Ovary (tissue), 9 donors: ENCODE data around the gene LSAMP. TPM values are rescaled to one million over a fixed set of nuclear protein-coding genes. Genes with fewer than 3 reads are reported as not detected.

ENCODE experiments used
- DNase-seq, 5 donors: peaks; one replicate each; pipeline ENCODE4 v3.0.0-alpha.2; 2019 to 2020
- H3K27ac ChIP-seq, 2 donors: fragments of 200-600 bp; one replicate each; pipeline versions ENCODE4 v1.5.1 to v1.8.0; 2019 to 2022
- H3K27me3 ChIP-seq: fragments of 200-600 bp; one replicate; pipeline ENCODE4 v1.8.0; 2022
- H3K36me3 ChIP-seq: fragments of 200-600 bp; sonication (generic); one replicate; pipeline ENCODE4 v1.5.1; 2019
- H3K4me1 ChIP-seq: one replicate; pipeline ENCODE4 v1.8.1; 2013; ENCODE audit warnings: mild to moderate bottlenecking, moderate library complexity; ENCODE audit not compliant: insufficient read depth
- H3K4me3 ChIP-seq: fragments of 200-600 bp; sonication (generic); one replicate; pipeline ENCODE4 v1.5.1; 2017
- H3K9me3 ChIP-seq, 2 donors: fragments of 200-600 bp in 1 of 2; sonication (generic) in 1 of 2; one replicate each; pipeline versions ENCODE4 v1.5.1 to v1.8.1; 2013 to 2019; ENCODE audit warnings: mild to moderate bottlenecking in 1 of 2, moderate library complexity in 1 of 2
- CTCF ChIP-seq, 3 donors: fragments of 450-650 bp in 2 of 3; fragments of 200-600 bp in 1 of 3; IDR thresholded peaks; one replicate each; pipeline versions ENCODE4 v1.5.1 to v1.8.0; 2016 to 2022; ENCODE audit warnings: antibody characterized with exemption in 3 of 3, mild to moderate bottlenecking in 1 of 3
- EP300 ChIP-seq: sonication (generic); formaldehyde crosslinking; IDR thresholded peaks from one replicate; pipeline ENCODE4 v1.6.1; 2017; ENCODE audit warnings: antibody characterized with exemption
- POLR2A ChIP-seq: fragments of 450-650 bp; IDR thresholded peaks from one replicate; pipeline ENCODE4 v1.6.1; 2017; ENCODE audit warnings: antibody characterized with exemption, mild to moderate bottlenecking, moderate library complexity
- WGBS, 3 donors: extraction: QIAGEN DNeasy Blood & Tissue Kit in 1 of 3; methylation state at CpG; one replicate each; pipeline versions ENCODE4 v1.1.5 to v1.1.7; 2013 to 2017; 5-methylcytosine and 5-hydroxymethylcytosine counted together
- intact Hi-C, 4 donors: fragments of 100-400 bp; cut with DNase I; formaldehyde crosslinking; loops; one replicate each; pipeline versions ENCODE4 v1.11.0 to v1.15.1; 2022 to 2023
- polyA plus RNA-seq, 2 donors: library from polyadenylated mRNA; stranded (reverse); fragments of 200-250 nt in 1 of 2; fragments of 350-450 nt in 1 of 2; fragmentation: Illumina TruSeq in 1 of 2; extraction: RNeasy Lipid Tissue Mini Kit (QIAGEN cat#74804) in 1 of 2; gene quantifications; one replicate each; pipeline ENCODE4 v1.2.3, GENCODE V29; 2013 to 2014
- total RNA-seq, 7 donors: library from RNA; depleted of rRNA in 2 of 7; stranded (reverse); fragments of >200 nt in 2 of 7; fragmentation: NEBNext Ultra II Directional in 3 of 7; extraction: Animal tissue kit (Norgen Biotek cat#: 25700) in 3 of 7; gene quantifications; one replicate each; pipeline versions ENCODE4 v1.1.0 to v1.2.4, GENCODE V29; 2016 to 2023
- donor health status: DM: no; HTN: no; CAD: no; lungs with moderate emphysema.
- donor health status: DM: no; HTN: no; CAD: no.
- donor health status: Bipolar disorder and iron deficiency.
- donor health status: DM: yes; HTN: yes; CAD: no.
- donor health status: DM: no; HTN: no; CAD: no.
- donor health status: DM: yes; HTN: yes; CAD: no.

The LSAMP gene
- total and polyA plus RNA-seq, 9 donors: 1.1 to 13.0 (median 5.4) TPM

DNA sequence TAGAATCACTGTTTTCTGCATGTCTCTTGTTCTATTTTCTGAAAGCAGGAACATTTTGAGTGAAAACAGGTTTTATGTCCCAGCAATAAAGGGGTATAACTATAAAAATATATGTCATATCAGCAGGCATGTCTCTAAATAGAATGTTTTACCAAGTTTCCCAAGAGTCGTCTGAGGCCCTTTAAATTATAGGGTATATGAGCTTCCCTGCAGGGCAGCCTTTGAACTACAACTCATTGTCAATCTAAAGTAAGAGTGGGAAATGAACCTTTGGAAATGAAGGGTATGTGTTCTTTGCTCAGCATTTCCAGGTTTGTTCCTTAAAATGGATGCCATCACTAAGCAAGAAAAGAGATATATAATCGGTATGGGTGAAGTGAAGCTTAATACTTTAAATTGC, 138.6 kb downstream of the LSAMP start:
- Histone ChIP-seq H3K27ac (no peak overlapping the region), H3K9me3 (no peaks in the 10 kb centered on the region), H3K4me3 (no peak overlapping the region), H3K27me3 (no peaks in the 10 kb centered on the region), H3K4me1 (no peaks in the 10 kb centered on the region), H3K36me3 (no peaks in the 10 kb centered on the region)
- DNase-seq: no peak
- 82 to 94% (median 91%) methylated on average over 2 of the region's 2 CpGs for WGBS, 3 donors
- intact Hi-C loops: no loop called here
- no peak for TF ChIP-seq EP300
- no peak for TF ChIP-seq CTCF (IDR thresholded peaks at IDR 0.05)
- no peak for TF ChIP-seq POLR2A

DNA sequence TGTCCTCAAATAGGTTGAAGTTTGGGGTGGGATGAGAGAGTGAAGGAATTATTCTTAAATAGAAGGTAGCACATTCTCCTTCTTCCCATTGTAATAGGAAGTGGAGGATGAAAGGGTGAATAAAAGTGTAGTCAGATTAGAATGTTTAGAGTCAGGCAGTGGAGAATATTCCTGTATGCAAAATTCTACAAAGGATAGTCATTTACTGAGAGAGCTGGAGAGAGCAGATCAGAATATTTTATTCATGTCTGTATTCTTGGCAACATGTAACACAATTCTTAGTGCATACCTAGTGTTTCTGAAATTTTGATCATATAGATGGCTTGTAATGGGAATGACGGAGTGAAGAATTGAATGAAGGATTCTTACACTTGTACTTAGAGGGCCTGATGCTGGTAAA, 139.1 kb downstream of the LSAMP start:
- no peaks in the 10 kb centered on the region for H3K9me3 ChIP-seq
- 95 to 96% (median 95%) methylated on average over 1 of the region's 1 CpG for WGBS, 3 donors
- H3K27me3 ChIP-seq: no peaks in the 10 kb centered on the region
- H3K4me1 ChIP-seq: no peaks in the 10 kb centered on the region
- H3K27ac ChIP-seq: no peak overlapping the region
- H3K36me3 ChIP-seq: no peaks in the 10 kb centered on the region
- H3K4me3 ChIP-seq: no peak overlapping the region
- TF ChIP-seq CTCF (IDR thresholded peaks at IDR 0.05): no peak
- no peak for TF ChIP-seq EP300
- no peak for TF ChIP-seq POLR2A
- intact Hi-C loops: no loop called here
- DNase-seq: no peak

DNA sequence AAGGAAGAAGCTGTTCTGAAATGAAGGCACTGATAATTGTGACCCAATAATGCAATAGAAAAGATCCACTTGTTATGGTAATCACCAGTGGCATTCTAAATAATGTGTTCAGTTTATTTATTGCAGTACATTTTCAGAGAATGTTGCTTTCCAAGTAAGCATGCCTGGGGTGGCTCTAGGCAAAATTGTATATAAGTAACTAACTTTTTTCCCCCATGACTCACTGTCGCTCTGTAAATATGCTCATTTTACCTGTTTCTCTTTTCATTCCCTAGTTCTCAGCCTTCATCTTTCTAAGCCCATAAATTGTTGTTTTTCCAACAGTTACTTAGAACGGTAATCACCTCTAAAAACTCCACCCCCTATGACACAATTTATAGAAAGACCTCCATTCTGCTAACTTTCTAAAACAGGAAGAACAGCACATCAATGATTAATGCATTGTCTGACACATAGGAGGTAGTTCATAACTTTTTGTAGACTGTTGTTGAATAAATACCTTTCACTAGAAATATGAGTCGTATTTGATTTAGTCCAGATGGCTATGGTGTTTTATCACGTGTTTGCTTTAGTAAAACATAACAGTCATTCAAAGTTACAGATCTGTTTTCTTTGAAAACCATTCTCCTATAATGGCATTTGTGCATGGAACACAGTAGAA, 143.1 kb downstream of the LSAMP start:
- Histone ChIP-seq H3K4me1 (no peaks in the 10 kb centered on the region), H3K27ac (no peak overlapping the region), H3K36me3 (no peaks in the 10 kb centered on the region), H3K4me3 (no peak overlapping the region), H3K27me3 (no peaks in the 10 kb centered on the region), H3K9me3 (no peaks in the 10 kb centered on the region)
- intact Hi-C loops: no loop called here
- 28 to 35% (median 31%) methylated on average over 4 of the region's 4 CpGs for WGBS, 3 donors
- no peak for DNase-seq
- TF ChIP-seq CTCF (IDR thresholded peaks at IDR 0.05) (no peak), EP300 (no peak), POLR2A (no peak)

- H3K36me3 ChIP-seq: no peaks in the 10 kb centered on the region
- DNase-seq: no peak
Observed at GRCh38 chr3:116301422-116301821, 143.9 kb downstream of the LSAMP start.

More at GRCh38 chr3:116301422-116301821, 143.9 kb downstream of the LSAMP start:
- H3K4me1 ChIP-seq: no peaks in the 10 kb centered on the region
- H3K4me3 ChIP-seq: no peak overlapping the region
- no peak for TF ChIP-seq POLR2A
- no peak for TF ChIP-seq CTCF (IDR thresholded peaks at IDR 0.05)
- TF ChIP-seq EP300: no peak
- 67 to 79% (median 76%) methylated on average over 1 of the region's 1 CpG for WGBS, 3 donors
- no peak overlapping the region for H3K27ac ChIP-seq
- no peaks in the 10 kb centered on the region for H3K9me3 ChIP-seq
- intact Hi-C loops: no loop called here
- H3K27me3 ChIP-seq: no peaks in the 10 kb centered on the region
